Activated CD8-positive, alpha-beta memory T cell treated with anti-CD3 and anti-CD28 coated beads, Interleukin-2, amount 50 U/mL, for 24 hours (primary cell): ENCODE data around the gene SNRPA.
"Not testable (repeated sequence)": the region's sequence is repeated elsewhere in the genome, so short reads cannot be mapped to it uniquely, and the experiment has no call there.

Experiments used
- DNase-seq: peaks from one replicate; pipeline ENCODE4 v3.0.0-alpha.2; 2020; ENCODE audit errors: extremely low read depth

The SNRPA gene

DNA sequence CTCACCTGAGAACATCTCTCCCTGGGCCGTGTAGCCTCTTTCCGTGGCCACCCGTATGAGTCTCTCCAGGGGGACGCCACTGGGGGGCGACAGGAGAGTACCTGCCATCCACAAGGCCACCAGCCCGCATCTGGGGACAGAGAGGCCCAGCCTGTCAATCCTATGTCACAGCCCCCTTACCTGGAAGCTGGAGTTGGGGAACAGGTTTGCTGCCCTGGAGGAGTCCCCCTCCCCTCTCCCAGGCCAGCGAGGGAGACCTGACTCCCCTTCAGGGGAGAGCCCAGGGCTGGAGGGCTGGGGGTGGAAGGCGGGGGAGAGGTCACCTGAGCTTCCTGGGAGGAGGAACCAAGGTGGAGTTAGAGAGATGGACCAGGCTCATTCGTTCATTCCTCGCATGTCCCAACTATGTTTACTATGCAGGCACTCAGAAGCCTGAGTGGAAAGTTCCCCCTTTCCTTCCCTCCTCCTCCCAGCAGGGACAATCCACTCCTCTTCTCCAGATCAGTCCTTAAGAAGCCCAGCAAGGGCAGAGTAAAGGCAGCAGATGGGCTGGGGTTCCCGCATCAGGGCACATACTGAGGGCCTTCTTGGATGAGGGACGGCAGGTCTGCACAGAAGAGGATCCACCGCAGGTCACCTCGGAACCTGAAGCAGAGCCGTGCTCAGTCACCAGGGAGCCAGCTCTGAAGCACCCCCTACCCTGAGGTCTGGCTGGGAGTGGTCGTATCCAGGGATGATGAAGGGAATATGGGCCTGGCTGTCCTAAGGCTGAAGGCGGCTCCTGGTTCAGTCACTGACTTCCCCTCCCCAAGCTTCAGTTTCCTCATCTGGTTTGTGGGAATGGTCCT lies 6.2 kb upstream of the SNRPA start:
- no peak for DNase-seq

DNA sequence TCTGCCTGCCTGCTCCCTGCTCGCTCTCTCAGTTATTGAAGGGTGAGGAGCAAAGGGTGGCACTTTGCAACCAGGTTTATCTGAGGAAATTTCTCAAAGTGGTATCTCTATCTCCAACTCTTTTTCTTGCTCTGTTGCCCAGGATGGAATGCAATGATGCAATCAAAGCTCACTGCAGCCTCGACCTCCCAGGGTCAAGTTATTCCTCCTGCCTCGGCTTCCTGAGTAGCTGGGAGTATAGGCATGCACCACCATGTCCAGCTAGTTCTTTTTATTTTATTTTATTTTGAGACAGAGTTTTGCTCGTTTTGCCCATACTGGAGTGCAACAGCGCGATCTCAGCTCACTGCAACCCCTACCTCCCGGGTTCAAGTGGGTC lies 5.6 kb upstream of the SNRPA start:
- DNase-seq, result no peak

DNA sequence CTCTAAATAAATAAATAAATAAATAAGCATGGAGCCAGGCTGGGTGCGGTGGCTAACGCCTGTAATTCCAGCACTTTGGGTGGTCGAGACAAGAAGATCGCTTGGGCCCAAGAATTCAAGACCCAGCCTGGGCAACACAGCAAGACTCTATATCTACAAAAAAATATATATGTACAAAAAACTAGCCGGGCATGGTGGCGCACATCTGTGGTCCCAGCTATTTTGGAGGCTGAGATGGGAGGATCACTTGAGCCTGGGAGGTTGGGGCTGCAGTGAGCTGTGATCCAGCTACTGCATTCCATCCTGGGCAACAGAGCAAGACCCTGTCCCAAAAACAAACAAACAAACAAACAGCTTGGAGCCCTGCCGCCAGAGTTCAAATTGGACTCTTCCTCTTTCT lies 3.5 kb upstream of the SNRPA start:
- DNase-seq, result no peak

DNA sequence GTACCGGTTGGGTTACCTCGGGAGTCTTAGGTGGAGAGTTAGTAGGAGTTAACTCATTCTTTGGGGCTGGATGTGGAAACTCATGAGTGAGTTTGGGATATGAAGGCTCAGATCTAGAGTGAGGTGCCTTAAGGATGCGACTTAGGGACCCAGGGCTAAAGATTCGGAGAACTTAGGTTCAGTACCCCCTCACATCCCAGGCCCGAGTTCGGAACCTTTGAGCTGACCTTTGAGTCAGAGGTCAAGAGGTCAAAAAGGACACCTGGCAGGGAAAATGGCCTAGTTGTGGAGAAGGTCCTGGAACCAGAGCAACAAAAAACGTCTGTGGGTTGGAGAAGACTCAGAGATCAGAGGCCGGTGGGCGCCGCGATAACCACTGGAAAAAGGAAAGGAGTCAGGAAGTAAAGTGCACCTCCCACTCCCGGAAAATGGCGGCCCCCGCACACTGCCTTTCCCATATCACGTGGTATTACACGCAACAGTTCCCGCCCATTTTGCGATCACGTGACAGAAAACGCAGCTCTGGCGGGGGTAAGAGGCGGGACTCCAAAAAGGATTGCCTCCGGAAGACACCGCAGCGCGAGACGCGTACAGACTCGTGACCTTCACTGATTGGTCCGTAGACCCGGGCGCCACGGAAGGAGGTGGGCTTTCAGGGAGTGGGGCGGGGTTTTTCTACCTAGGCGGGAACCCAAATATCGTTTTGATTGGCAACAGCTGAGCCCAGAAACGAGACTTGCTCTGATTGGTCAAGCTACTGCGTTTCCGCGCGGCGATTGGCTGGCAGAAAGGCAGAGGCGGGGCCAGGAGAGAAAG lies 737 bp upstream of the SNRPA start, which contains the start of gene ACTMAP:
Gene ACTMAP, minus strand, starts transcription at position 420 of the 816 bp plus-strand sequence. CDS start 674 bp downstream, outside the sequence.
- peak; percentile 99 for DNase-seq

DNA sequence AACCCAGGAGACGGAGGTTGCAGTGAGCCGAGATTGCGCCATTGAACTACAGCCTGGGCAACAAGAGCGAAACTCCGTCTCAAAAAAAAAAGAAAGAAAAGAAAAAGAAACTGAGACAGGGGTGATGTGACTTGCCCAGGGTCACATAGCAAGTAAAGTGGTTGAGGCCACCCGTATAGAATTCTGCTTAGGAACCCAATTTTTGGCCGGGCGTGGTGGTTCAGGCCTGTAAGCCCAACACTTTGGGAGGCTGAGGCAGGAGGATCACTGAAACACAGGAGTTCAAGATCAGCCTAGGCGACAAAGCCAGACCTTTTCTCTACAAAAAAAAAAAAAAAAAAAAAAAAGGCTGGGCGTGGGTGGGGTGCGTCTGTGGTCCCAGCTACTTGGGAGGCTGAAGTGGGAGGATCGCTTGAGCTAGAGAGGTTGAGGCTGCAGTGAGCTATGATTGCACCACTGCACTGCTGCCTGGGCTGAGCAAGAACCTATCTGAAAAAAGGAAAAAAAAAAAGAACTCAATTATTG lies 1.3 kb downstream of the SNRPA start:
- DNase-seq, result no peak

DNA sequence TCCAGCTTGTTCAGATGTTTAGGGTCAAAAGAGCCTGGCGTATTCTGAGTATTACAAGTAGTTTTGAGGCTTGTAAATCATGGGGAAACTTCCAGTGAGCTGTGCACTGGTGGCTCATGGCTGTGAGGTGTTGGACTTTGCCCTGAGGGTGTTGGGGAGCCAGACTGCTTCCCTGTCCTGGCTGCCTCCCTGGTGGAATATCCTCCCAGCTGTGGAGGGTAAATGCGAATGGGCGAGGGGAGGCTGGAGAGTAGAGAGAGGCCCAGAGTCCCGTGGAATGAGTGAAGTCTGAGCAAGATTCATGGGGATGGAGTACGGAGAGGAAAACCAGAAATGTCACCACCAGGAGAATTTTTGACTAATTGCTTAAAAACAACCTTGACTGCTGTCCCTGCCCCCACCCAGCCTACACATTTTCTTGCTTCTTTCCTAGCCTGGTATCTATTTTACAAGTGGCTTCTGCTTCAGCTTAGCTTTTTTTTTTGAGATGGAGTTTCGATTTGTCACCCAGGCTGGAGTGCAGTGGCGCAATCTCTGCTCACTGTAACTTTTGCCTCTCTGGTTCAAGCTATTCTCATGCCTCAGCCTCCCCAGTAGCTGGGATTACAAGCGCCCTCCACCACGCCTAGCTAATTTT lies 3.7 kb downstream of the SNRPA start:
- DNase-seq, result peak; percentile 51

DNA sequence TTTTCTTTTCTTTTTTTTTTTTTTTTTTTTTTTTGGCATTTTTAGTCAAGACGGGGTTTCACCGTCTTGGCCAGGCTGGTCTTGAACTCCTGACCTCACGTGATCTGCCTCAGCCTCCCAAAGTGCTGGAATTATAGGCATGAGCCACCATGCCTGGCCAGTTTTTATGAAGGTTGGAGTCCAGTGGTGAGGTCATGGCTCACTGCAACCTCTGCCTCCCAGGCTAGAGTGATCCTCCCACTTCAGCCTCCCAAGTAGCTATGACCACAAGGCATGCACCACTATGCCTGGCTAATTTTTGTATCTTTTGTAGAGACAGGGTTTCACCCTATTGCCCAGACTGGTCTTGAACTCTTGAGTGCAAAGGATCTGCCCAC lies 4.2 kb downstream of the SNRPA start:
- no peak for DNase-seq

DNA sequence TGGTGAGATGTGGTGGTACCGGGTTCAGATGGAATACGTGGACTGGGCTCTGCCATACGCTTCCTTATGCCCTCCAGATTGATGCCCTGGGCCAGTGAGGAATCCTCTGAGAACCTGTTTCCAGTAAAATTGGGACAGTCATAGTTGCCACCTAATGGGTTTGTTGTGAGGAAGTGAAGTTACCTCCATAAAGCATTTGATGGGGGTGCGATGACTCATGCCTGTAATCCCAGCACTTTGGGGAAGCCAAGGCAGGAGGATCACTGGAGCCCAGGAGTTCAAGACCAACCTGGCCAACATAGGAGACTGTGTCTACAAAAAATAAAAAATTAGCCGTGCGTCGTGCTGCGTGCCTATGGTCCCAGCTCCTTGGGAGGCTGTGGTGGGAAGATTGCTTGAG lies 4.8 kb downstream of the SNRPA start:
- no peak for DNase-seq

DNA sequence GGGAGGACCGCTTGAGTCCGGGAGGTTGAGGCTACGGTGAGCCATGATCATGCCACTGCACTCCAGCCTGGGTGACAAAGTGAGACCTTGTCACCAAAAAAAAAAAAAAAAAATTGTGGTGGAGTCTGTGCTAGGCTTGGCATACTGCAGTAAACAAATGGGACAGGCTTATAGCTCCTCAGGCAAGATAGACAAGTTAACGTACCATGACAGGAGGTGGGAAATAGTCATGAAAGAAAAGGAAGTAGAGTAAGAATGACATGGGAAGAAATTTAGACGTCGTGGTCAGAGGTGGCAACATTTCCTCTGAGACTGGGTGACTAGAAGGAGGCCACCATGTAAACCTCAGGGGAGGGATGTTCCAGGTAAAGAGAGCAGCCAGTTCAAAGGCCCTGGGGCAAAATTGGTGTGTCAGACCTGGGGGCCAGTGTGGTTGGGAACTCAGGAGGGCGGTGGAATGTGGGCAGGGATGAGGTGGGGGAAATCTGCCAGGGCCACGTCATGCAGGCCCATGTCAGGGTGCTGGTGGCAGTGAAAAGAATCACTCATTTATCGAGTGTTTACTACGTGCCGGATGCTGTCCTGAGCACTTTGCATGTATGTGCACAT lies 5.6 kb downstream of the SNRPA start:
- no peak for DNase-seq

DNA sequence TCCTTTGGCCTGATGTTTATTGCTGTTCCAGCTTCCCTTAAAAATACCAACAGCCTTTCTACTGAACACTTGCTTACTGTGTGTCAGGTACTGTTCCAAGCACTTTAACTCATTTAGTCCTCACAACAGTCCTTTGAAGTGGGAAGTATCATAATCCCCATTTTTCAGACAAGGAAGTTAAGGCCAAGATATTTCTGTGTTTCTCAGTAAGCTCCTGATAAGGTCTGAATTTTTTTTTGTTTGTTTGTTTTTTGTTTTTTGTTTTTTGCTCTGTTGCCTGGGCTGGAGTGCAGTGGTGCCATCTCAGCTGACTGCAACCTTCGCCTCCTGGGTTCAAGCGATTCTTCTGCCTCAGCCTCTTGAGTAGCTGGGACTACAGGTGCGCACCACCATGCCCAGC lies 7.5 kb downstream of the SNRPA start:
- no peak for DNase-seq

DNA sequence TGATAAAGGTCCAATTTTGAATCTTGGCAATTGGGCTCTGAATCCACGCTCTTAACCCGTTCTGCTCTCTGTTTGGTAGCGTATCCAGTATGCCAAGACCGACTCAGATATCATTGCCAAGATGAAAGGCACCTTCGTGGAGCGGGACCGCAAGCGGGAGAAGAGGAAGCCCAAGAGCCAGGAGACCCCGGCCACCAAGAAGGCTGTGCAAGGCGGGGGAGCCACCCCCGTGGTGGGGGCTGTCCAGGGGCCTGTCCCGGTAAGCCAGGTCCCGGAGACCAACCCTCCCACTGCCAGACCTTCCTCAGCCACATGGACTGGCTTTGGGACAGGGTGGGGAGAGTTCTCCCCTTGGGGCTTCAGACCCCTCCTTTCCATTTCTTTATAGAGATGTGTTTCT lies 8.3 kb downstream of the SNRPA start:
- no peak for DNase-seq

DNA sequence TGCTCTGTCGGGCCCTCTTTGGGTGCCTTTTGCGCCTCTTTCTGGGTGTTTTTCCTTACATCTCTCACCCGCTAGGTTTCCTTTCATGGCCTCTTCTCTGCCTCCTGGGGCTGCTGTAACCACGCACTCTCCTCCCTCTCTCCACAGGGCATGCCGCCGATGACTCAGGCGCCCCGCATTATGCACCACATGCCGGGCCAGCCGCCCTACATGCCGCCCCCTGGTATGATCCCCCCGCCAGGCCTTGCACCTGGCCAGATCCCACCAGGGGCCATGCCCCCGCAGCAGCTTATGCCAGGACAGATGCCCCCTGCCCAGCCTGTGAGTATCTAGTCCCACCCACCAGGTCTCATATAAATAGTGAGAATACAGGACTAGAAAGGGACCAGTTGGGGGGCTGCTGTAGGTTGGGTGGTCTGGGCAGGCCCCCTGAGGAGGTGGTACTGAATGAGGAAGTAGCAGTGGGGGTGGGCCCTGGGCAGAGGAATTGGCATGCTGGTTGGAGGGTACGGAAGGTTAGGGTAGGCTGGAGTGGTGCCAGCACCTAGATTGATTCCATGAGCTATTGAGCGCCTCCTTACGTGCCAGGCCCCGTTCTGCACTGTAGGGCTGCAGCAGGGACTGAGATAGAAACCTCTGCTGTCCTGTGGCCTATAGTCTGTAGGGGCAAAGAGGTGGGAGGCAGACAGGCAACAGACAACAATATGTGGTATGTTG lies 11.9 kb downstream of the SNRPA start:
- no peak for DNase-seq

DNA sequence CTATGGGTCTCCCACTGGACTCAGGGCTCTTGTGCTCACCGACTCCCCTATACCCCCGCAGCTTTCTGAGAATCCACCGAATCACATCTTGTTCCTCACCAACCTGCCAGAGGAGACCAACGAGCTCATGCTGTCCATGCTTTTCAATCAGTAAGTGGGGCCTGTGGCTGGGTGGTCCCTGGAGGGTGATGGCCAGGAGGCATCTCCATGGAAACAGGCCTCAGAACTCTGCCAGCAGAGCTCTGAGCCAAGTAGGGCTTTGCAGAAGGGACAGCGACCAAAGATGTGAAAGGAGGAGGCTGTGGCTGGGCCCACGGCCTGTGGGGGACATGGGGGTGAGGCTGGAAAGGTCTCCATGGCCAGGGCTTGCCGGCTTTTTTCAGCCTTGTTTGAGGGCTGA lies 12.5 kb downstream of the SNRPA start:
- DNase-seq, result no peak

DNA sequence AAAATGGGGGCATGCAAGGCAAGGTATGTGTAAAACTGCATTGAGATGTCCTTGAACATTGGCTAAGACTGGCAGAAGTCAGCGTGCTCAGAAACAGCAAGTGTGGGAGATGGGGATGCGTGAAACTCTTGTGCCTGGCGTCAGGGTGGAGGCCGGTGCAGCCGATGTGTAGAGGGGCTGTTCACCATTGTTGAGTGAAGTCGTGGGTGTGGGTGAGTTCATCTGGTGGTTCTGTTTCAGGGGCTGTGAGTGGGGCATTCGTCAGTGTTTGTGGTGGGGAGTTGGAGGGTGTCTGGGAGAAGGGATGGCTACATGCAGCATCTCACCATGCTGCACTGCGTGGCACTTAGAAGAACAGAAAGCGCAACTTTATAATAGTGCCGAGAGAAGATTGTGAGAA lies 13.0 kb downstream of the SNRPA start:
- no peak for DNase-seq

DNA sequence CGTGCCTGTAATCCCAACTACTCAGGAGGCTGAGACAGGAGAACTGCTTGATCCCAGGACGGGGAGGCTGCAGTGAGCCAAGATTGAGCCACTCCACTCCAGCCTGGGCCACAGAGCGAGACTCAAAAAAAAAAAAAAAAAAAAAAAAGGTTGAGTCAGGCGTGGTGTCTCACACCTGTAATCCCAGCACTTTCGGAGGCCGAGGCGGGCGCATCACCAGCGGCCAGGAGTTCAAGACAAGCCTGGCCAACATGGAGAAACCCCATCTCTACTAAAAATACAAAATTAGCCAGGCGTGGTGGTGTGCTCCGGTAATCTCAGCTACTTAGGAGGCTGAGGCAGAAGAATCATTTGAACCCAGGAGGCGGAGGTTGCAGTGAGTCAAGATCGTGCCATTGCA lies 15.4 kb downstream of the SNRPA start:
- not testable (repeated sequence) for DNase-seq

DNA sequence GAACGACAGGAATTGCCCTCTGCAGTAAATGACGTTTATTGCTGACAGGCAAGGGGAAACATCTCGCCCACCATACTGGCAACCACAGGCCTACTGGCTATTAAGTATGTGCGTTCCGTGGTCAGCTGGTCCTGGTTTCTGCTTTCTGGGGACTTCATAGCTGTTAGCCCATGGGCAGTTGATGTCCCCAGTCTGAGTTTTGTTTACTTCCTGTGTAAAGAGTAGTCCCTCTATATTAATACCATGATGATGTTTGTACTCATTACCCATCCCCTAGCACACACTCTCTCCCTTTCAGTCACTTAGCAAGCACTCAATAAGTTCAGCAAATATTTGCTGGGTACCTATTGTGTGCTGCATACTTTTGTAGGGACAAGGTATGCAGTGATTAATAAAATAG lies 17.9 kb downstream of the SNRPA start:
- DNase-seq, result no peak

DNA sequence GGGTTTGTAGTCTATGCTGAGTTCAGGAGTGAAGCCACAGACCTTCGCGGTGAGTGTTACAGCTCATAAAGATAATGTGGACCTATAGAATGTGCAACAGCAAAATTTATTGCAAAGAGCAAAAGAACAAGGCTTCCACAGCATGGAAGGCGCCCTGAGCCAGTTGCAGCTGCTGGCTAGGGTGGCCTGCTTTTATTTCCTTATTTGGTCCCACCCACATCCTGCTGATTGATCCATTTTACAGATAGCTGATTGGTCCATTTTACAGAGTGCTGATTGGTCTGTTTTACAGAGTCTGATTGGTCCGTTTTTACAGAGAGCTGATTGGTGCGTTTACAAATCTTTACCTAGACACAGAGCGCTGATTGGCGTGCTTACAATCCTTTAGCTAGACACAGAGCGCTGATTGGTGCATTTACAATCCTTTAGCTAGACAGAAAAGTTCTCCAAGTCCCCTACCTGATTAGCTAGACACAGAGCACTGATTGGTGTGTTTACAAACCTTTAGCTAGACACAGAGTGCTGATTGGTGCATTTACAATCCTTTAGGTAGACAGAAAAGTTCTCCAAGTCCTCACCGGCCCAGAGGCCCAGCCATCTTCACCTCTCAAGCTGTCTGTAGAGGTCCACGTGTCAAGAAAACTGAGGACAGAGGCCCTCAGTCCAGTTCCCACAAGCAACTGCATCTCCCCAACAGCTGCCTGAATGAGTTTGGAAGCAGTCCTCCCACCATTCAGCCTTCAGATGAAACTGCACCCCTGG lies 20.3 kb downstream of the SNRPA start:
- not testable (repeated sequence) for DNase-seq

DNA sequence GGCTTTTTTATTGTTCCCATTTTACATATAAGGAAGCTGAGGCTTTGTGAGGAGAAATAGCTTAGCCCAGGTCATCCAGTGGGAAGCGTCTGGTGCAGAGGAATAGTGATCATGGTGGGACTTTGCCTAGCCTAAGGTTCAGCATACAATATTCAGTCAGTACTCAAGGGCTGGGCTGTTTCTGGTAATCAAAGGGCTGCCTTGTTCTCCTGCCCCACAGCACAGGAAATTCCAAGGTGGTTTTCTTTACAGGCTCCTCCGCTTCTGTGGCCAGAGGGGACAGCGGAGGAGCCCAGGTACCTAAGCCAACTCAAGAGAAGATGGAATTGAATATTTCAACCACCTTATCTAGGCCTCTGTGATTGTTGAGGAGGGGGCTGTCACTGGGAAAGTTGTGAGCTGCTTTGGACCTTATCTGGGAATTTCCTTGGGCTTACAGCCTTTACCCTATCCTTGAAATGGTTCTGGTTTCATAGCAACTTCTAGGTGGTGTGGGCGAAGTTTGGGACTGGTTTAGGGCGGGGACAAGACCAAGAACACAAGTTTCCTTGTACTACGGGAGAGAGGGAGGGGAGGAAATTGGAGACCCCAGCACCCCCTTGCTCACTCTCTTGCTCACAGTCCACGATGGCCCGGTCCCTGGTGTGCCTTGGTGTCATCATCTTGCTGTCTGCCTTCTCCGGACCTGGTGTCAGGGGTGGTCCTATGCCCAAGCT lies 24.1 kb downstream of the SNRPA start, which contains the start of gene MIA:
Gene MIA, plus strand, starts transcription at position 606 of the 716 bp plus-strand sequence. Its CDS starts 22 bp downstream, at position 628.
- no peak for DNase-seq

DNA sequence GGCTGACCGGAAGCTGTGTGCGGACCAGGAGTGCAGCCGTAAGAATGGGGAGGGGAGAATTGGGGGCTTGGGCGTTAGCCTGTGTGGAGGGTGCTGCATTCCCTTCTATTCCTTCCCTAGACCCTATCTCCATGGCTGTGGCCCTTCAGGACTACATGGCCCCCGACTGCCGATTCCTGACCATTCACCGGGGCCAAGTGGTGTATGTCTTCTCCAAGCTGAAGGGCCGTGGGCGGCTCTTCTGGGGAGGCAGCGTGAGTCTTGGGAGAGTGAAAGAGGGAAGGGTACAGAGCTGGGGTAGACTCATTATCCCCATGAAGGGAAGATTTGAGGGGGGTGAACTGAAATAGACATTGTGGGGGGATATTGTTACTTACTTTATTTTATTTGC lies 24.6 kb downstream of the SNRPA start:
- no peak for DNase-seq

DNA sequence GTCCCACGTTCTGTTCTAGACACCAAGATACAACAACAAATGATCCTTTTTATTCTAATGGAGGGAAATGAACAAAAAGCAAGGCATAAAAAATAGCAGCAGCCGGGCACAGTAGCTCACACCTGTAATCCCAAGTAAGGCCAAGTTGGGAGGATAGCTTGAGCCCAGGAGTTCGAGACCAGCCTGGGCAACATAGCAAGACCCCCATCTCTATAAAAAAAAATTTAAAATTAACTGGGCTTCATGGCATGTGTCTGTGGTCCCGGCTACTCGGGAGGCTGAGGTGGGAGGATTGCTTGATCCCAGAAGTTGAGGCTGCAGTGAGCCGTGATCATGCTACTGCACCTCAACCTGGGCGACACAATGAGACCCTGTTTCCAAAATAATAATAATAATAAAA lies 25.4 kb downstream of the SNRPA start:
- DNase-seq, result no peak
